Coronary artery (tissue), 2 donors: ENCODE measurements around the gene UBQLNL.

Experiments used
- DNase-seq: peaks from one replicate; pipeline ENCODE4 v3.0.0-alpha.2; 2017; ENCODE audit warnings: low spot score
- H3K27ac ChIP-seq, 2 donors: fragments of 200-600 bp; sonication (generic); one replicate each; pipeline ENCODE4 v1.5.1; 2016 to 2019
- H3K4me3 ChIP-seq: fragments of 200-600 bp; sonication (generic); 2 replicates; pipeline ENCODE4 v1.5.1; 2016; ENCODE audit warnings: mild to moderate bottlenecking, moderate library complexity
- CTCF ChIP-seq: fragments of 200-600 bp; sonication (generic); IDR thresholded peaks from one replicate; pipeline ENCODE4 v1.5.1; 2019; ENCODE audit warnings: antibody characterized with exemption

The UBQLNL gene

GRCh38 chr11:5528495-5528894 is 12.0 kb upstream of the UBQLNL start:
- TF ChIP-seq CTCF = no peak
- H3K4me3 ChIP-seq = no peak overlapping the region
- no peak for DNase-seq
- H3K27ac ChIP-seq = no peak overlapping the region

GRCh38 chr11:5527716-5528115 is 11.2 kb upstream of the UBQLNL start:
- no peak for DNase-seq
- no peak overlapping the region for H3K4me3 ChIP-seq
- no peak overlapping the region for H3K27ac ChIP-seq
- TF ChIP-seq CTCF = no peak

- Histone ChIP-seq H3K27ac (no peak overlapping the region), H3K4me3 (no peak overlapping the region)
- DNase-seq = no peak
- TF ChIP-seq CTCF = no peak
Observed at GRCh38 chr11:5524756-5525155, 8.3 kb upstream of the UBQLNL start.

GRCh38 chr11:5522308-5522707 is 5.8 kb upstream of the UBQLNL start:
- H3K27ac ChIP-seq = no peak overlapping the region
- TF ChIP-seq CTCF = no peak
- no peak overlapping the region for H3K4me3 ChIP-seq
- no peak for DNase-seq

- Histone ChIP-seq H3K27ac (no peak overlapping the region), H3K4me3 (no peak overlapping the region)
- no peak for DNase-seq
- no peak for TF ChIP-seq CTCF
Observed at GRCh38 chr11:5521540-5521939, 5.0 kb upstream of the UBQLNL start.

- no peak for TF ChIP-seq CTCF
- no peak overlapping the region for H3K4me3 ChIP-seq
- no peak for DNase-seq
- H3K27ac ChIP-seq = no peak overlapping the region
Observed at GRCh38 chr11:5514841-5515240, 1.7 kb downstream of the UBQLNL start.

GRCh38 chr11:5509803-5510202 is 6.7 kb downstream of the UBQLNL start, which contains the start of gene UBQLN3:
UBQLN3 (minus strand) TSS chr11:5509957; CDS start chr11:5509558, 399 bp downstream.
- no peak for TF ChIP-seq CTCF
- Histone ChIP-seq H3K27ac (no peak within 1 kb of the TSS), H3K4me3 (no peak within 1 kb of the TSS)
- no peak for DNase-seq
